GM12874 (cell line): ENCODE measurements around the gene ETS1.

Source experiments
- CTCF ChIP-seq: IDR thresholded peaks from 2 replicates; pipeline ENCODE4 v1.5.1; 2011; ENCODE audit warnings: low read depth, mild to moderate bottlenecking, control low read depth, low read length, moderate library complexity; ENCODE audit not compliant: insufficient read depth

ETS1 gene

DNA sequence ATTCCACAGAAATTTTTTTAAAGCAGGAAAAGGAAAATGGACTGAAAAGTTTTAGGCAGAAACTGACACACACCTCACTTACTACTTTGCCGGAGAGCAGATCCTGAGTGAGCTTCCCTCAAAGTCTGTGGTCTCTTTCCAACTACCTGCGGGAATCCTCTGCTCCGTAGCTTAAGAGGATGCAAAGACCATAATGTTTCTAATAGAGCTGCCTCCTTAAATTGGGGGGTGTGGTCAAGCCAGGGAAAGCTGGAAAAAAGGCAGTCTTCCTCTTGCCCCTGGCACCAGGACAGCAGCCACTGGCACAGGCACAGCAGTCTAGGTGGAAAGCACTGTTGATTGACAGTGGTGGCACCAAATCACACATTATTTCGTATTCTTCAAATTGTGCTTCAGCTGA lies at the start of gene ETS1:
ETS1 (minus strand) TSS at position 144 of the 400 bp plus-strand sequence. CDS start 14,428 bp downstream, outside the sequence.
- no peak for TF ChIP-seq CTCF

DNA sequence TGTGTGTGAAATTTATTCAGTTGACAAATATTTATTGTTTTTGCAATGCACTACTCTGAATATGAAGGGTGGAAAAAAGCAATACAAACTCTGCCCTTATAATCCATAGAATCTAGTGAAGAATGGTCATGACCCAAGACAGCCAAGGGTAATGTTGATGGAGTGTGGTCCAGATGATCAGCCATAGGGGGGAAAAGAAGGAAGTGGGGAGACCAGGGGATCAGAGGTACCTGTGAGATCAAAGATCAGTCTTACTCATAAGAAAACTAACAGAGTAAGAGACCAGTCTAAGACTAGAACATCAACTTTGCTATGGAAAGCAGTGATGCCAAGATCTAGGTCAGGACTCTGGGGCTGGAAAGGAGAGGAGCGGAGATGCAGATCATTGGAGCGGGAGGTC lies 47.0 kb upstream of the ETS1 start:
- TF ChIP-seq CTCF, result no peak

- TF ChIP-seq CTCF, result no peak
These were observed 46.1 kb upstream of the ETS1 start for GRCh38 chr11:128633384-128633965.

- TF ChIP-seq CTCF, result peak; percentile 81
These were observed 44.9 kb upstream of the ETS1 start for GRCh38 chr11:128632141-128632791.

DNA sequence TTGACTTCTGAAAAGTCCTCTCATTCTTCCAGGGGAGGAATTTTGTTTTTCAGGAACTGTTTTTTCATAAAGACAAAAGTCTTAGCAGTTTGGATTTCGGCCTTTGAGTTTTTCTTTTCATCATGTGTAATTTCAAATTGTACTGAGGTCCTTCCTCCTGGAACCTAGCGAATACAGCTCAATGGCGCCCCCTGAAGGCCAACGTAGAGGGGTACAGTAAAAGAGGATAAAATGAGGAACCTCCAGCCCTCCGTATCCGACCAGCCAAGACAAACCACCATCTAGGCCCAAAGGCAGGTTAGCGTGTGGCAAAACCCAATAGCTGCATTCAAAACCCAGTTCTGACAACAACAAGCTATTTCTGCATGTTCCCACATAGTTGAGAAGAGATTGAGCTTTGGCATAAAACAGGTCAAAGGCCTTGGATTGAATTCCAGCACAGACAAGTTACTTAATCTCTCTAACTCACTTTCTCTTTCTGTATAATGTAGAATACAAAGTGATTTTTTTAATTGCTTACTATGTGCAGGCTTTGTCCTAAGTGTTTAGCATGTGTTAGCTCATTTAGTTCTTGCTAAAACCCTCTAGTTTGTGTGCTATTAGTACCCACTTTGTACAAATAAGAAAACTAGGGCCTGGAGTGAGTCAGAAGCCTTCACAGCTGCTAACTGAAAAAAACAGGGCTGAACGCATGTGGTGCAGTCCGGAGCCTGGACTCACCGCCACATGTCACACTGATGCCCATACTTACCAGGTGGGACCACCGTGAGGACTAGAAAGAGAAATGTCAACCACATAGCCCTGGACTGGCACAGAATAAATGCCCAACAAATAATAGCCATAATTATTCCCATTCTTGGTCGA lies 43.2 kb upstream of the ETS1 start:
- peak; percentile 66 for TF ChIP-seq CTCF

DNA sequence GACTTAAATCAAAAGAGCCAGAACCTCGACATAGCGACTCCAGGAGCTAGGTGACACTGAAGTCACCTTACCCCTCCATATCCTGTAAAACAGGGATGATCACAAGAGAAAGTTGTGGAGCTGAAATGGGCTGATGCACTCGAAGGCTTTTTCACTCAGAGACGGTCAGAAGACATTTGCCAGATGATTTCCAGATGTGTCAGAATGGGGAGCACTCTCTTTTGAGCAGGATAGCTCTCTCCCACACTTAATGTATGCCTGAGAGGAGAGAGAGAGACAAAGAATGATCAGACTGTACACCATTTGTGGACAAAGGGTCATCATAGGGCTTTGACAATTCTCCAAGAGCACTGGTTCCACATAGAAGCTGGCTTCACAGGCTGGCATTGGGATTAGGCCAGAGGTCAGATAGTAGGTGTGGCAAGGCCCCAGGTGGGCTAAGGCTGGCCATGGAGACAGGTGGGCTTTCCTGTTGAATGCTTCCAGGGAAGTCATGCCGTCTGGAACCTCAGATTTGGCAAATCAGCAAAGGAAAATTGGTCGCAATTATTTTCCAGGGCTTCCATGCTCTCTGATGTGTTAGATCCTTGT lies 42.3 kb upstream of the ETS1 start:
- no peak for TF ChIP-seq CTCF

DNA sequence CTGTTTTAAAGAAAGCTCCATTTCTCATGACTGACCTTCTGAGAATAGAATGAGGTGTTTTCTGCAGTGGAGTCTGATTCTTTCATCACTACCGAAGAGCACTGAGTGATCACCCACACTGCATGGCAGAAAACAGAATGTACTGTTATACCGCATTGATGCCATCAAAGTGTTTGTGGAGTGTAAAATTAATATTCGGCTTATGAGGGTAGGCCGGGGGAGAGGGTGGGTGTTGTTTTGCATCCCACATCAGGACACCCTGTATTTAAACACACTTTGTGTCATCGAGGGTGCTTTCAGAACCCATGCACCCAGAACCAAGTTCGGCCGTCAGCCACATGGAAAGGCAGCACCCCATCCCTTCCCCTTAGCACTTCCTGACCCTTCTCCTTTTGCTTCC lies 41.3 kb upstream of the ETS1 start:
- no peak for TF ChIP-seq CTCF
